Measurements from ENCODE around the gene ZCRB1.

- TF ChIP-seq POLR2A (IDR thresholded peaks at IDR 0.05), result no peak
- TF ChIP-seq, protein P1, sequence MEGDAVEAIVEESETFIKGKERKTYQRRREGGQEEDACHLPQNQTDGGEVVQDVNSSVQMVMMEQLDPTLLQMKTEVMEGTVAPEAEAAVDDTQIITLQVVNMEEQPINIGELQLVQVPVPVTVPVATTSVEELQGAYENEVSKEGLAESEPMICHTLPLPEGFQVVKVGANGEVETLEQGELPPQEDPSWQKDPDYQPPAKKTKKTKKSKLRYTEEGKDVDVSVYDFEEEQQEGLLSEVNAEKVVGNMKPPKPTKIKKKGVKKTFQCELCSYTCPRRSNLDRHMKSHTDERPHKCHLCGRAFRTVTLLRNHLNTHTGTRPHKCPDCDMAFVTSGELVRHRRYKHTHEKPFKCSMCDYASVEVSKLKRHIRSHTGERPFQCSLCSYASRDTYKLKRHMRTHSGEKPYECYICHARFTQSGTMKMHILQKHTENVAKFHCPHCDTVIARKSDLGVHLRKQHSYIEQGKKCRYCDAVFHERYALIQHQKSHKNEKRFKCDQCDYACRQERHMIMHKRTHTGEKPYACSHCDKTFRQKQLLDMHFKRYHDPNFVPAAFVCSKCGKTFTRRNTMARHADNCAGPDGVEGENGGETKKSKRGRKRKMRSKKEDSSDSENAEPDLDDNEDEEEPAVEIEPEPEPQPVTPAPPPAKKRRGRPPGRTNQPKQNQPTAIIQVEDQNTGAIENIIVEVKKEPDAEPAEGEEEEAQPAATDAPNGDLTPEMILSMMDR (IDR thresholded peaks at IDR 0.05), result no peak
These were observed 42.2 kb downstream of the ZCRB1 start for GRCh38 chr12:42283739-42284138.
